ENCODE data around the gene UXS1. TPM values are rescaled to one million over a fixed set of nuclear protein-coding genes. Genes with fewer than 3 reads are reported as not detected.

Gene UXS1
- total RNA-seq, 1 donor from 2014 or later: 141 TPM

- DNase-seq (ENCODE audit: low read depth): peak; percentile 98
Measured at GRCh38 chr2:106161938-106162820, 31.9 kb downstream of the UXS1 start.

GRCh38 chr2:106161341-106161740 lies 32.8 kb downstream of the UXS1 start:
- peak; percentile 66 for DNase-seq (ENCODE audit: low read depth)

- DNase-seq (ENCODE audit: low read depth): peak; percentile 40
Measured at GRCh38 chr2:106160786-106161261, 33.3 kb downstream of the UXS1 start.

- DNase-seq (ENCODE audit: low read depth): no peak
Measured at GRCh38 chr2:106159866-106160785, 34.0 kb downstream of the UXS1 start.

GRCh38 chr2:106158871-106159270 lies 35.2 kb downstream of the UXS1 start:
- DNase-seq (ENCODE audit: low read depth): no peak

- no peak for DNase-seq (ENCODE audit: low read depth)
Measured at GRCh38 chr2:106158131-106158530, 36.0 kb downstream of the UXS1 start.

GRCh38 chr2:106157416-106157815 lies 36.7 kb downstream of the UXS1 start:
- DNase-seq (ENCODE audit: low read depth): no peak

- DNase-seq (ENCODE audit: low read depth): no peak
Measured at GRCh38 chr2:106156305-106157296, 37.5 kb downstream of the UXS1 start.

GRCh38 chr2:106153781-106154180 lies 40.3 kb downstream of the UXS1 start:
- no peak for DNase-seq (ENCODE audit: low read depth)

GRCh38 chr2:106147665-106148064 lies 46.4 kb downstream of the UXS1 start:
- DNase-seq (ENCODE audit: low read depth): no peak

- peak; percentile 95 for DNase-seq (ENCODE audit: low read depth)
Measured at GRCh38 chr2:106147159-106147558, 46.9 kb downstream of the UXS1 start.

- no peak for DNase-seq (ENCODE audit: low read depth)
Measured at GRCh38 chr2:106144621-106145331, 49.3 kb downstream of the UXS1 start.

- DNase-seq (ENCODE audit: low read depth): no peak
Measured at GRCh38 chr2:106143495-106144215, 50.4 kb downstream of the UXS1 start.

- no peak for DNase-seq (ENCODE audit: low read depth)
Measured at GRCh38 chr2:106142683-106143082, 51.4 kb downstream of the UXS1 start.

- DNase-seq (ENCODE audit: low read depth): no peak
Measured at GRCh38 chr2:106140913-106141312, 53.2 kb downstream of the UXS1 start.

- no peak for DNase-seq (ENCODE audit: low read depth)
Measured at GRCh38 chr2:106140113-106140512, 54.0 kb downstream of the UXS1 start.

- DNase-seq (ENCODE audit: low read depth): peak; percentile 23
Measured at GRCh38 chr2:106139238-106139935, 54.7 kb downstream of the UXS1 start.

GRCh38 chr2:106138543-106139237 lies 55.4 kb downstream of the UXS1 start:
- peak; percentile 31 for DNase-seq (ENCODE audit: low read depth)
